Prostate gland (tissue), 2 donors: Measurements from ENCODE around the gene CCDC69. TPM values are rescaled to one million over a fixed set of nuclear protein-coding genes. Genes with fewer than 3 reads are reported as not detected.

Experiments
- DNase-seq: peaks from one replicate; pipeline ENCODE4 v3.0.0-alpha.2; 2019; ENCODE audit warnings: low spot score
- H3K27ac ChIP-seq, 2 donors: fragments of 200-600 bp; sonication (generic); 2 replicates each; pipeline ENCODE4 v1.5.1; 2017 to 2019
- H3K27me3 ChIP-seq: fragments of 200-600 bp; sonication (generic); replicated peaks from 2 replicates; pipeline ENCODE4 v1.5.1; 2019; ENCODE audit not compliant: insufficient read depth
- H3K36me3 ChIP-seq, 2 donors: fragments of 200-600 bp; sonication (generic); 1 replicate in 1 of 2; 2 replicates in 1 of 2; pipeline versions ENCODE4 v1.5.1 to v1.8.1; 2017 to 2019
- H3K4me1 ChIP-seq: fragments of 200-600 bp; sonication (generic); replicated peaks from 2 replicates; pipeline ENCODE4 v1.5.1; 2019
- H3K4me3 ChIP-seq, 2 donors: fragments of 200-600 bp; sonication (generic); 2 replicates each; pipeline ENCODE4 v1.5.1; 2017 to 2019
- H3K9me3 ChIP-seq: fragments of 200-600 bp; sonication (generic); 2 replicates; pipeline ENCODE4 v1.5.1; 2017
- POLR2A ChIP-seq: fragments of 450-650 bp; IDR thresholded peaks from one replicate; pipeline ENCODE4 v1.6.1; 2016; ENCODE audit warnings: antibody characterized with exemption, mild to moderate bottlenecking
- POLR2AphosphoS5 ChIP-seq: sonication (generic); formaldehyde crosslinking; IDR thresholded peaks from one replicate; pipeline ENCODE4 v1.6.1; 2017; ENCODE audit warnings: antibody characterized with exemption
- WGBS: methylation state at CpG from one replicate; pipeline ENCODE4 v1.1.5; 2018; 5-methylcytosine and 5-hydroxymethylcytosine counted together
- intact Hi-C: fragments of 100-400 bp; cut with DNase I; formaldehyde crosslinking; loops from one replicate; pipeline ENCODE4 v1.14.2; 2022
- total RNA-seq, 2 donors: library from RNA; depleted of rRNA; stranded (reverse); fragments of >200 nt; gene quantifications; one replicate each; pipeline ENCODE4 v1.1.0, GENCODE V29; 2016
- TF ChIP-seq, protein P1 (sequence below), 4 experiments: fragments of 200-600 bp in 2 of 4; fragments of 450-650 bp in 2 of 4; sonication (generic) in 2 of 4; IDR thresholded peaks; 1 replicate in 3 of 4; 2 replicates in 1 of 4; pipeline ENCODE4 v1.5.1; 2016 to 2019; ENCODE audit warnings: antibody characterized with exemption in 4 of 4, mild to moderate bottlenecking in 2 of 4, moderate library complexity in 2 of 4

CCDC69 gene
- total RNA-seq, 2 donors from 2014 or later = 28.2 to 53.8 TPM

DNA sequence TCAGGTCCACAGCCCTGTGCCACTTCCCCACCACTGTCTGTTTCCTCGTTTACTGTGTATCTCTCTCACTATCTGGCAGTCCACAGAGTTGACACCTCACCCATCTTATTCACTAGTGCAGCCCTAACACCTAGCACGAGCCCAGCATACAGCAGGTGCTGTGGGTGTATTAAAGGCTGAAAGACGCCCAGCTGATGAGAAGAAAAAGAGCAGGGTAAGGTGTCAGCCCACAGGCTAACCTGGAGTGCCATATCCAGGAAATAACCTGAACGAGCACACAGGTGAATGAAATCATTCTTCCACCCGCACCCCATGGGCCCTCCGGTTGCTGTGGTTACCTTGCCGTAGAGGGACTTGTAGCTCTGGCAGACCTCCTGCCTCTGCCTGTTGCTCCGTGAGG, 84.9 kb downstream of the CCDC69 start:
- intact Hi-C loops = no loop called here
- Histone ChIP-seq H3K36me3 (peaks cover 0 to 10% of the 10 kb centered on the region in 2 donors), H3K9me3 (no peaks in the 10 kb centered on the region), H3K27me3 (no peaks in the 10 kb centered on the region), H3K27ac (no peak overlapping the region), H3K4me3 (no peak overlapping the region), H3K4me1 (no peaks in the 10 kb centered on the region)
- no peak for DNase-seq
- TF ChIP-seq, protein P1, sequence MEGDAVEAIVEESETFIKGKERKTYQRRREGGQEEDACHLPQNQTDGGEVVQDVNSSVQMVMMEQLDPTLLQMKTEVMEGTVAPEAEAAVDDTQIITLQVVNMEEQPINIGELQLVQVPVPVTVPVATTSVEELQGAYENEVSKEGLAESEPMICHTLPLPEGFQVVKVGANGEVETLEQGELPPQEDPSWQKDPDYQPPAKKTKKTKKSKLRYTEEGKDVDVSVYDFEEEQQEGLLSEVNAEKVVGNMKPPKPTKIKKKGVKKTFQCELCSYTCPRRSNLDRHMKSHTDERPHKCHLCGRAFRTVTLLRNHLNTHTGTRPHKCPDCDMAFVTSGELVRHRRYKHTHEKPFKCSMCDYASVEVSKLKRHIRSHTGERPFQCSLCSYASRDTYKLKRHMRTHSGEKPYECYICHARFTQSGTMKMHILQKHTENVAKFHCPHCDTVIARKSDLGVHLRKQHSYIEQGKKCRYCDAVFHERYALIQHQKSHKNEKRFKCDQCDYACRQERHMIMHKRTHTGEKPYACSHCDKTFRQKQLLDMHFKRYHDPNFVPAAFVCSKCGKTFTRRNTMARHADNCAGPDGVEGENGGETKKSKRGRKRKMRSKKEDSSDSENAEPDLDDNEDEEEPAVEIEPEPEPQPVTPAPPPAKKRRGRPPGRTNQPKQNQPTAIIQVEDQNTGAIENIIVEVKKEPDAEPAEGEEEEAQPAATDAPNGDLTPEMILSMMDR (IDR thresholded peaks at IDR 0.05) = no peak
- TF ChIP-seq POLR2A (no peak), POLR2AphosphoS5 (no peak)
- WGBS = 93% methylated on average over 8 of the region's 8 CpGs

DNA sequence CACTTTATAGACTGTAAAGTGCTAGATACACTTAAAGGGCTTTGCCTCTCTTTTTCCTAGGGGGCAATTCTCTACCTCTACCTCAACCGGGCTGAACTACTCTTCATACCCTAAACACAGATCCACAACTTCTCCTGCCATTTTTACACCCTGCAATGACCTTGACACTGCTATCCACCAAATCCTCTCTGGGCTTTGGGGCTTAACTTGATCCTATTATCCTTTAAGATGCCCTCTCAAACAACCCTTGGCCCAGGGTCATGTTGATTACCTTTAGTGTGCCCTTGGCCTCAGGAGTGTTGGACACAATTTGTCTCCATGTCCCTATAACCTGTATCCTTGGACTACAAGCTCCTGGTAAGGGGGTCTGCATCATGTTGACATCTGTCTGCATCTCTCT, 85.8 kb downstream of the CCDC69 start:
- Histone ChIP-seq H3K27me3 (no peaks in the 10 kb centered on the region), H3K9me3 (no peaks in the 10 kb centered on the region), H3K36me3 (peaks cover 0 to 10% of the 10 kb centered on the region in 2 donors), H3K4me1 (no peaks in the 10 kb centered on the region), H3K4me3 (no peak overlapping the region), H3K27ac (no peak overlapping the region)
- TF ChIP-seq POLR2A = no peak
- no peak for TF ChIP-seq POLR2AphosphoS5
- TF ChIP-seq, protein P1 (IDR thresholded peaks at IDR 0.05) = no peak
- DNase-seq = no peak
- intact Hi-C loops = no loop called here
- WGBS = 74% methylated on average over 1 of the region's 1 CpG

DNA sequence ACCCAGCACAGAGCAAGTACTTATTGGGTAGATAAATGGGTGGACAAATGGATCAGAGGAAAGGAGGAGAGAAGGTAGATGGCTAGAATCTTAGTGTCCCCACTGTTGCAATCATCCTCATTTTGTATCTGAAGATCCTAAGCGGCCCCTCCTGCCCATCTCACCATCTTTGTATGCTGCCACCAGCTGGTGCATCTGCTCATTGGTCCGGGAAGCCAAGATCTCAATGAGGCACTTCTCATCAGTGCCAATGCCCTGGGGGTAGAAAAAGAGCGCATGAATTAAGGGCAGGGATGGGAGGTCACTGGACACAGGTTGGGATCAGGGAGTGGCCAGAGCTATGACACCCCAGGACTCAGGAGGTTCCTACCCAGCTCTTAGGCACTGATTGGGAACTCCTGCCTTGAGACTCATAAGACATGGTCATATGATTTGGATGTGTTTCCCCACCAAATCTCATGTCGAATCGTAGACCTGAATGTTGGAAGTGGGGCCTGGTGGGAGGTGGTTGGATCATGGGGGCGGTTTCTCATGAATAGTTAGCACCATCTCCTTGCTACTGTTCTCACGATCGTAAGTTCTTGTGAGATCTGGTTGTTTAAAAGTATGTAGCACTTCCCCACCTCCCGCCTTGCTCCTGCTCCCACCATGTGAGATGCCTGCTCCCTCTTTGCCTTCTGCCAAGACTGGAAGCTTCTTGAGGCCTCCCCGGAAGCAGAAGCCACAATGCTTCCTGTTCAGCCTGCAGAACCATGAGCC, 86.6 kb downstream of the CCDC69 start:
- H3K27me3 ChIP-seq = no peaks in the 10 kb centered on the region
- H3K27ac ChIP-seq = no peak overlapping the region
- no peaks in the 10 kb centered on the region for H3K9me3 ChIP-seq
- no peak overlapping the region for H3K4me3 ChIP-seq
- no peak for TF ChIP-seq POLR2A
- no peak for TF ChIP-seq POLR2AphosphoS5
- TF ChIP-seq, protein P1 (IDR thresholded peaks at IDR 0.05) = no peak
- H3K4me1 ChIP-seq = no peaks in the 10 kb centered on the region
- DNase-seq = no peak
- 91% methylated on average over 10 of the region's 10 CpGs for WGBS
- H3K36me3 ChIP-seq = peaks cover 0 to 10% of the 10 kb centered on the region in 2 donors
- intact Hi-C loops = no loop called here

DNA sequence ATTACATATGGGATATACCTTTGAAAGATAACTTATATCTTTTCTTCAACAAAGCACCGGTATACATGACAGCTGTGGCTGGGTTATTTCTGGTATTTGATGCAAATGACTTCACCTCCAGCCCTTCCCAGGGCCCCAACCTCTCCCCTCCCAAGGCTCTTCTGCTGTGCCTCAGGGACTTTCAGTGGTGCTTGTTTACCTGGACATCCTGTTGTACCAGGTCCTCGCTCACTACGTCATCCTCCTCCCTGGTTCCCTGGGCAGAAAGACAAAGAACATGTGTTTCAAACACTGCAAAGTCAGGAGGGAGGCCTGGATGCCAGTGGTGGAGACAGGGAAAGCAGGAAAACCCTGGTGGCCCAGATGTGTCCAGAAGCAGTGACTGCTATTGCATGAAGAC, 89.7 kb downstream of the CCDC69 start:
- 72% methylated on average over 3 of the region's 3 CpGs for WGBS
- peak; percentile 54 for DNase-seq
- no peaks in the 10 kb centered on the region for H3K4me1 ChIP-seq
- no peak overlapping the region for H3K27ac ChIP-seq
- no peaks in the 10 kb centered on the region for H3K9me3 ChIP-seq
- intact Hi-C loops = no loop called here
- H3K27me3 ChIP-seq = no peaks in the 10 kb centered on the region
- peaks cover 2 to 10% of the 10 kb centered on the region in 2 donors for H3K36me3 ChIP-seq
- H3K4me3 ChIP-seq = no peak overlapping the region
- TF ChIP-seq POLR2AphosphoS5 = peak; percentile 68
- TF ChIP-seq, protein P1 (IDR thresholded peaks at IDR 0.05) = no peak
- no peak for TF ChIP-seq POLR2A

DNA sequence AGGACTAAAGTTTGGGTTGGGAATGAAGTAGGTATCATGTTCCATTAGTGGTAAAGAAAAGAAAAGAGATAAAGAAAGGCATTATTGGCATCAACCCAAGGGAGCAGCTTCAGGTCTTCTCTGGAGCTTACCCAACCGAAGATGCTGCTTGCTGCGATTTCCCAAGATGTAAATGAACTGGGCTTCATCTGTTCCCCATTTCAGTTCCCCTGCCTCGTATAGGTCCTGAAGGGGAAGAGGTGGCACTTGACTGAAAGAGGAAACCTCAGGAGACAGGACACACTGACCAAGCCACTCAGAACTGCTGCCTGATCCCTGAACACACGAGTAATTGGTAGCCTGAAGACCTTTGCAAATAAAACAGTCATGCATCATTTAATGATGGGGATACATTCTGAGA, 90.9 kb downstream of the CCDC69 start:
- Histone ChIP-seq H3K4me3 (no peak overlapping the region), H3K9me3 (no peaks in the 10 kb centered on the region), H3K27ac (no peak overlapping the region), H3K36me3 (peaks cover under 1 to 2% of the 10 kb centered on the region in 2 donors), H3K27me3 (no peaks in the 10 kb centered on the region), H3K4me1 (no peaks in the 10 kb centered on the region)
- TF ChIP-seq, protein P1 (IDR thresholded peaks at IDR 0.05) = no peak
- TF ChIP-seq POLR2A = no peak
- no peak for TF ChIP-seq POLR2AphosphoS5
- 67% methylated on average over 4 of the region's 4 CpGs for WGBS
- DNase-seq = no peak
- intact Hi-C loops = no loop called here
